H54 (cell line): ENCODE results near the gene RAD9A.
"Not testable (repeated sequence)": the region's sequence is repeated elsewhere in the genome, so short reads cannot be mapped to it uniquely, and the experiment has no call there.

Experiments
- DNase-seq: peaks from one replicate; pipeline ENCODE4 v3.0.0; 2011; ENCODE audit warnings: low spot score, mixed read lengths; ENCODE audit not compliant: insufficient read length
- FAIRE-seq: peaks from 3 replicates; lab custom pipeline; 2011; peaks lifted over from hg19 to GRCh38; lab: Jason Lieb, UNC
- POLR2A ChIP-seq: IDR thresholded peaks from 2 replicates; pipeline ENCODE4 v1.6.1; 2011; ENCODE audit warnings: low read depth, mild to moderate bottlenecking, low read length

The RAD9A gene

GRCh38 chr11:67400942-67401494 is 9.2 kb downstream of the RAD9A start:
- TF ChIP-seq POLR2A = no peak
- FAIRE-seq (no peak), DNase-seq (no peak)

- DNase-seq = peak; percentile 95
- no peak for FAIRE-seq
- TF ChIP-seq POLR2A = peak; percentile 88
These were observed 9.9 kb downstream of the RAD9A start, which contains the start of gene PPP1CA for GRCh38 chr11:67401495-67402191. PPP1CA (minus strand) TSS chr11:67401858; CDS start chr11:67401782, 76 bp downstream.

GRCh38 chr11:67402192-67402839 is 10.5 kb downstream of the RAD9A start:
- FAIRE-seq, DNase-seq: not testable (repeated sequence)

- not testable (repeated sequence) for FAIRE-seq, DNase-seq
These were observed 11.3 kb downstream of the RAD9A start for GRCh38 chr11:67403085-67403484.

GRCh38 chr11:67404515-67405195 is 12.9 kb downstream of the RAD9A start:
- no peak for DNase-seq
- no peak for FAIRE-seq
- no peak for TF ChIP-seq POLR2A

GRCh38 chr11:67405196-67405567 is 13.4 kb downstream of the RAD9A start:
- no peak for TF ChIP-seq POLR2A
- DNase-seq = no peak
- no peak for FAIRE-seq

GRCh38 chr11:67405688-67406339 is 14.0 kb downstream of the RAD9A start:
- FAIRE-seq = no peak
- TF ChIP-seq POLR2A = no peak
- DNase-seq = no peak

GRCh38 chr11:67406420-67406968 is 14.7 kb downstream of the RAD9A start:
- no peak for TF ChIP-seq POLR2A
- no peak for FAIRE-seq
- DNase-seq = no peak

GRCh38 chr11:67406969-67407687 is 15.3 kb downstream of the RAD9A start:
- TF ChIP-seq POLR2A = no peak
- FAIRE-seq = no peak
- no peak for DNase-seq

GRCh38 chr11:67407688-67408163 is 15.9 kb downstream of the RAD9A start:
- FAIRE-seq = no peak

GRCh38 chr11:67408437-67409200 is 16.8 kb downstream of the RAD9A start:
- FAIRE-seq (no peak), DNase-seq (no peak)
- no peak for TF ChIP-seq POLR2A

More at GRCh38 chr11:67407688-67408163, 15.9 kb downstream of the RAD9A start:
- TF ChIP-seq POLR2A = no peak
- no peak for DNase-seq

- FAIRE-seq (no peak), DNase-seq (no peak)
- no peak for TF ChIP-seq POLR2A
These were observed 17.5 kb downstream of the RAD9A start for GRCh38 chr11:67409261-67409666.
